Iris pigment epithelial cell (primary cell): Measurements from ENCODE around the gene VWC2.

Experiments used
- DNase-seq: peaks from one replicate; pipeline ENCODE4 v3.0.0-alpha.2; 2011; ENCODE audit warnings: low read depth

The VWC2 gene

GRCh38 chr7:49773218-49773935, at the start of gene VWC2:
Gene VWC2 (plus strand): TSS chr7:49773638. CDS start chr7:49775436, 1,798 bp downstream.
- DNase-seq, result no peak

GRCh38 chr7:49724071-49724470, 49.4 kb upstream of the VWC2 start:
- no peak for DNase-seq

- DNase-seq, result no peak
Measured at GRCh38 chr7:49731836-49732235, 41.6 kb upstream of the VWC2 start.

GRCh38 chr7:49762666-49763065, 10.8 kb upstream of the VWC2 start:
- DNase-seq, result no peak

GRCh38 chr7:49763791-49764190, 9.6 kb upstream of the VWC2 start:
- no peak for DNase-seq

- DNase-seq, result no peak
Measured at GRCh38 chr7:49766966-49767365, 6.5 kb upstream of the VWC2 start.

- no peak for DNase-seq
Measured at GRCh38 chr7:49767719-49768118, 5.7 kb upstream of the VWC2 start.

GRCh38 chr7:49768254-49768653, 5.2 kb upstream of the VWC2 start:
- DNase-seq, result no peak

- DNase-seq, result no peak
Measured at GRCh38 chr7:49768835-49769234, 4.6 kb upstream of the VWC2 start.

GRCh38 chr7:49769285-49769857, 4.1 kb upstream of the VWC2 start:
- DNase-seq, result no peak

GRCh38 chr7:49770838-49771237, 2.6 kb upstream of the VWC2 start:
- DNase-seq, result no peak

- no peak for DNase-seq
Measured at GRCh38 chr7:49771427-49772176, 1.8 kb upstream of the VWC2 start.

- DNase-seq, result no peak
Measured at GRCh38 chr7:49772916-49773217, 571 bp upstream of the VWC2 start.

- DNase-seq, result no peak
Measured at GRCh38 chr7:49773936-49774458, 559 bp downstream of the VWC2 start.

- DNase-seq, result no peak
Measured at GRCh38 chr7:49774459-49775064, 1.1 kb downstream of the VWC2 start.

GRCh38 chr7:49775065-49775948, 1.9 kb downstream of the VWC2 start:
- no peak for DNase-seq

GRCh38 chr7:49775949-49776443, 2.6 kb downstream of the VWC2 start:
- DNase-seq, result no peak

- DNase-seq, result no peak
Measured at GRCh38 chr7:49776994-49777393, 3.6 kb downstream of the VWC2 start.

GRCh38 chr7:49778731-49779270, 5.4 kb downstream of the VWC2 start:
- DNase-seq, result no peak

- DNase-seq, result no peak
Measured at GRCh38 chr7:49780953-49781352, 7.5 kb downstream of the VWC2 start.

- no peak for DNase-seq
Measured at GRCh38 chr7:49781996-49782395, 8.6 kb downstream of the VWC2 start.
